GM12864 (cell line): Measurements from ENCODE around the gene SPATA9.
"Not testable (repeated sequence)": the region's sequence is repeated elsewhere in the genome, so short reads cannot be mapped to it uniquely, and the experiment has no call there.

Source experiments
- DNase-seq: peaks from one replicate; pipeline ENCODE4 v3.0.0-alpha.2; 2011; ENCODE audit warnings: low read depth
- H3K4me3 ChIP-seq: 2 replicates; pipeline ENCODE4 v1.5.1; 2011; ENCODE audit warnings: mild to moderate bottlenecking, low read depth, low read length, control low read depth
- TF ChIP-seq, protein P1 (sequence below): IDR thresholded peaks from 2 replicates; pipeline ENCODE4 v1.5.1; 2011; ENCODE audit warnings: low read depth, mild to moderate bottlenecking, moderate library complexity, low read length, control low read depth, inconsistent platforms; ENCODE audit errors: missing control alignments

SPATA9 gene

DNA sequence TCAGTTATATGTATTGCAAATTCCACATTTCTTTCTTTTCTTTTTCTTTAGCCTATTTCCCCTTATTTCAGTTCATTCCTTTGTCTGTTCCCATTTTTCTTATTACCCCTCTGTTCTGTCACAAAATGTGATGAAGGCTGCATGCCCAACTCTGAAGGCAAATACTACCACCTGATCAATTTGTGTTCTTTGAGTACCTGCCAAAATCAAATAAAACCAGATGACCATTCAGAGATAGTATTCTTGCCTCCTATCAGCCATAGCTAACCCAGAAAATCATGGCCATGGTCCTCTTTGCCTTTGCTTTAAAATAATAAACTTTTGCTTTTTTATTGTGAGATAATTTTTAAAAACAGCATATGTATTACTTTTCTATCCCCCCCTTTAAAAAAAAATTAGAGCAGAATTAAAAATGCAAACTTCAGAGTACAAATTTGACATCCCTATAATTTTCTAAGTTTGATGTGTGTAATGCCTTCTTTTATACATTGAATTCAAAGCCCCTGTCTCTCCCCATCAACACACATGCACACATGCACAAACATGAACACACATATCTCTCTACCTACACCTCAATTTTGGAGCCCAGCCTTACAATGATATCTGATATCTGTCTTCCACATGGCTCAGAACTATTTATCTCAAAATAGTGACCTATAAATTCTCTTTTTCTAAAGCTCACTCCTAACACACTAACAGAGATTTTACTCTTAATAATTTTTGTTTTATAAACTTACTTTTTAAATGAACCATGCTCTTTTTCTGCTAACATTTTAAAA lies 32.8 kb downstream of the SPATA9 start:
- TF ChIP-seq, protein P1, sequence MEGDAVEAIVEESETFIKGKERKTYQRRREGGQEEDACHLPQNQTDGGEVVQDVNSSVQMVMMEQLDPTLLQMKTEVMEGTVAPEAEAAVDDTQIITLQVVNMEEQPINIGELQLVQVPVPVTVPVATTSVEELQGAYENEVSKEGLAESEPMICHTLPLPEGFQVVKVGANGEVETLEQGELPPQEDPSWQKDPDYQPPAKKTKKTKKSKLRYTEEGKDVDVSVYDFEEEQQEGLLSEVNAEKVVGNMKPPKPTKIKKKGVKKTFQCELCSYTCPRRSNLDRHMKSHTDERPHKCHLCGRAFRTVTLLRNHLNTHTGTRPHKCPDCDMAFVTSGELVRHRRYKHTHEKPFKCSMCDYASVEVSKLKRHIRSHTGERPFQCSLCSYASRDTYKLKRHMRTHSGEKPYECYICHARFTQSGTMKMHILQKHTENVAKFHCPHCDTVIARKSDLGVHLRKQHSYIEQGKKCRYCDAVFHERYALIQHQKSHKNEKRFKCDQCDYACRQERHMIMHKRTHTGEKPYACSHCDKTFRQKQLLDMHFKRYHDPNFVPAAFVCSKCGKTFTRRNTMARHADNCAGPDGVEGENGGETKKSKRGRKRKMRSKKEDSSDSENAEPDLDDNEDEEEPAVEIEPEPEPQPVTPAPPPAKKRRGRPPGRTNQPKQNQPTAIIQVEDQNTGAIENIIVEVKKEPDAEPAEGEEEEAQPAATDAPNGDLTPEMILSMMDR, result no peak
- DNase-seq, result no peak
- H3K4me3 ChIP-seq, result no peak overlapping the region

DNA sequence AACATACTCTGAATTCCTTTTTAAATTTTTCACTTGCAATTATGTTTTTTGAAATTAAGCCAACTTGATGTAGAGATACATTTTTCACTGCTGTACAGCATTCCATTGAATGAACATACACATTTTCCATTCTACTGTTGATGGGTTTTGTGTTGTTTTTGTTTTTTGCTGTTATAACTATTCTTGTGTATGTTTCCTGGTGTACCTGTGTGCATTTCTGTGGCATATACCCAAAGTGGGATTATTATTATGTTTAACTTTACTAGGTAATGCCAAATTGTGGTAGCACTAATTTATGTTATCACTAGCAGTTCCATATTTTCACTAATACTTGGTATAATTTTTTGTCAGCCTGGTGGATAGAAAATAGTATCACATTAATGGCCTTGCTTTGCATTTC lies 33.5 kb downstream of the SPATA9 start:
- H3K4me3 ChIP-seq, result no peak overlapping the region
- no peak for DNase-seq
- TF ChIP-seq, protein P1, result no peak

DNA sequence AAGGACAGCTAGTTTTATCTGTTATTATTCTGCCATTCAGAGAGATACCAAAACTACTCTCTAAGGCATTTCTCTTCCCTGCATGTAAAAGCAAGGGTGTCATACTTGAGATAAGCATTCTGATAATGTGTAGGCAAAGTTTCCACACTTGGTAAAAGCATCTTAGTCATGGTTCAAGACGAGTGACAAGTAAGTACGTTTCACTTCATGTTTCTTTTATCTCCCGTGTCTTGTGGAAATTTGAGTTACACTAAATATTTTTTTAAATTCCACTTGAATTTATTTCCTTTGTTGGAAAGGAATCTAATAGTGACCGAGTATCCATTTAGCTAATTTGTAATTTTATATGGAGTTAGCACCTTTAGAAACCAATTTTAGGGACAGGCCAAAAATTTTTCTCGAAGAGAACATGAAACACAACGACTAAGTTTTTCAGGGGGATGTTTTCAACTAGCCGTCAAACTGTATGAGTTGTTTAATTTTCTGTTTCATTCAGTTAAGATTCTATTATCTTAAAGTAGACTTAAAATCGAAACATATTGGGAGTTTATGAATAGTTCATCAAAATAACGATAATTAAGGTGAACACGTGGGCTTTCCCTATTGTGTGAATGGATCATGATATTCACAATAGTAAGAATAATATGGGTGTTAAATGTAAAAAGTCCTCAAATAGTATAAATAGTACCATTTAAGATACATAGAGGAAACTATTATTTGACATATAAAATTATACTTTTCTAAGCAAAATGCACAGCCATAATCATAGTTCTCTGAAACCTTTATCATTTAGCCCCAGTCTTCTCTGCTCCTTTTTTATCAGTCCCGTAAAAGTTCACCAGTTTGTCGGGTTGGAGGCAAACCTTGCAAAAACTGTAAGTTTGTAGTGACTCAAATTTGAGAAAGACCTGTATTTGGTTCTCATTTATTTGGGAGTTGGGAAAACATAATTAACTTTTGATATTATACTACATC lies 34.6 kb downstream of the SPATA9 start:
- DNase-seq, result peak; percentile 13
- peak overlapping the region; percentile 72; the same call in 1 of the 2 replicates for H3K4me3 ChIP-seq
- TF ChIP-seq, protein P1, result no peak

DNA sequence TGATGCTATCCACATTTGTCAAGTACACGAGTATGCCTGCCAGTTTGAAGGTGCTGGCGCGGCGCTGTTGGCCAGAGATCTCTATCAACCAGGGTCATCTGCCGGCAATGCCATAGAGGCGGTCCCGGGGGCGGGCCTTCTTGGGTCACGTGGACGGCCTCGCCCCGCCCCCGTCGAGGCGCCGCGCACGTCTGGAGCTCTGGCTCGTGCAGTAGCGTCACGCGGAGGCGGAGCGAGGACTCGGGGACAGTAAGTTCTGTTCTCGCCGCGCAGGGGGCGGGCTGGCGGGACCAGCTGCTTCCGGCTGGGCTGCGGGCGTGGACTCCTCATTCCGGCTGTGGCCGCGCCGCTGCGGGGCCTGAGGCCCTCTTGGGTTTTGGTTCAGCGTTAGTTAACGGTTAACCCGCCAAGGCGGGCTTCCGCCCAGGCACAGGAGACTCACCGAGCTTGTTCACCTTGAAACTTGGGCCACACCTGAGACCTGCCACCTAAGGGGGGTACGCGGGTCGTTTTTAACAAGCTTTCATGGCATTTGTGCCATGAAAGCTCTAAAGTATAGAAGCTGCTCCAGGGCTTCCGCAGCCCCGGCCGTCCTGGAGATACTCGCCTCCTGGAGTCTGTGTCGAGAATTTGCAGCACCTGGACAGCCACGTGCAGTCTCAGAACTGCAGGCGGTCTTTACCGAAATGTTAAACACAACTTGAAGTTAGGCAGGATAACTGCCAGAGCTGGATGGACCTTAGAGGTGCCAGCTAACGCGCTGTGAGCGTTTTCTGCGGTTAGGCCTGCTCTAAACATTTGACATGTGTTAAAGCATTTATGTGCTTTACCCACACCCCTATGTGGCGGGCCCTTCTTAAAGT lies 36.0 kb downstream of the SPATA9 start, which contains the start of gene RFESD:
TSS of gene RFESD (plus strand) at position 209 of the 863 bp plus-strand sequence. CDS start 5,495 bp downstream, outside the sequence.
- TF ChIP-seq, protein P1, result peak; percentile 7
- peak; percentile 91 for DNase-seq
- H3K4me3 ChIP-seq, result peak within 1 kb of the TSS; percentile 72

DNA sequence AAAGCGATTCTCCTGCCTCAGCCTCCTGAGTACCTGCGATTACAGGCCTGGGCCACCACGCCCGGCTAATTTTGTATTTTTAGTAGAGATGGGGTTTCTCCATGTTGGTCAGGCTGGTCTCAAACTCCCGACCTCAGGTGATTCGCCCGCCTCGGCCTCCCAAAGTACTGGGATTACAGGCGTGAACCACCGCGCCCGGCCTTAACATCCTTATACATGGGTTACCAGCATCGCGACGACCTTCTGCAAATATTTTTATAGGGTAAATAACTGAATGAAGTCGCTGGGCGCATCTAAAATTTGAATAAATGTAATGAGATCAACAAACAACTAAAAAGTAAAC lies 36.6 kb downstream of the SPATA9 start:
- DNase-seq, result not testable (repeated sequence)
- H3K4me3 ChIP-seq, result peak overlapping the region; percentile 72; the same call in 1 of the 2 replicates

DNA sequence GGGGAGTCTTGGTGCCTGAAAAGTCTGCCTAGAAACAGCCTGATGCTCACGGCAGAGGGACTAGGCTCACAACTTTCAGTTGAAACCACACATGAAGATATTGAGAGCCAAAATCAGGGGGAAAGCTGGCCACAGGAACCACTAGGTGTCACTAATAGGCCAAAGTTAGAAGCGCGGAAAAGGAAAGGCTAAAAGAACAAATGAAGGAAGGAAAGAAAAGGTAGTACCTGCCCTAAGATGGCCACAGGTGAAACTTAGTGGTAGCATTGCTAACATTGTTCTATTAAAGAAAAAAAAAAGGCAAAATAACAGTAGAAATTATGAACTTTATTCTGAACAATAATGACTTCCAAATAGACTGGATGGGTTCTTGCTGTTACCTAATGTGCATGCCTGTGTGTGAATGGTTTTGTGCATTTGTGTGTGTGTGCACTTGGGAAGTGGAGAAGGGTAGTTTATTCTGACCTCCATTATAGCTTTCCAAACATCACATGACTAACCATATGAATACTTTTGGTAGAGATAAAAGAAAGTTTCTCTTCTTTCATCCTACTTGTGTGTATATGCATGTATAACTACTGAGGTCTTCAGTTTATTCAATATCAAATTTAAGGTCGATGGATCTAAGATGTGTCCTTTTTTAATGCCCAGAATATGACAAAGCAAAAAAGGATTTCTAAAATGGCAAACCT lies 38.3 kb downstream of the SPATA9 start:
- TF ChIP-seq, protein P1, result peak; percentile 70
- H3K4me3 ChIP-seq, result no peak overlapping the region
- DNase-seq, result no peak
